ENCODE measurements around the gene SLC22A23. TPM values are rescaled to one million over a fixed set of nuclear protein-coding genes. Genes with fewer than 3 reads are reported as not detected.

Gene SLC22A23
- total RNA-seq, 2 experiments from 2014 or later, result 0.23 to 0.24 TPM

DNA sequence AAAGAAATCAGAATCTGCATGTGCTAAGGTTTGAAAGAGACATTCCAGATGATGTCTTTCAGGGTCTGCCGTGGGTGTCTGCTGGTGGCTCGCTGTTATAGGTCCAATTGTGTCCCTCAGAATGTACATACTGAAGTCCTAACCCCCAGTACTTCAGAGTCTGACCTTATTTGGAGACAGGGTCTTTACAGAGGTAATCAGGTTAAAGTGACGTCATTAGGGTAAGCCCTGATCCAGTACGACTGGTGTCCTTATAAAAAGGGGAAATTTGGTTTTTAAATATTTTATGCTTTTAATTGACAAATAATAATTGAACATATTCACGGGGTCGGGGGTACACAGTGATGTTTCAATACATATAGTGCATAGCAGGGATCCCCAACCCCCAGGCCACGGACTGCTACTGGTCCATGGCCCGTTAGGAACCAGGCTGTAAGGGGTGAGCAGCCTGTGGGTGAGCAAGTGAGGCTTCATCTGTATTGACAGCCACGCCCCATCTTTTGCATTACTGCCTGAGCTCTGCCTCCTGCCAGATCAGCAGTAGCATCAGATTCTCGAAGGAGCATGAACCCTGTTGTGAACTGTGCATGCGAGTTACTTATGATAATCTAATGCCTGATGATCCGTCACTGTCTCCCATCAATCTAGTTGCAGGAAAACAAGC lies 33.2 kb upstream of the SLC22A23 start:
- no peaks in the 10 kb centered on the region for H3K4me1 Mint-ChIP-seq (ENCODE audit: low read depth)
- ChIA-PET POLR2A (no interaction called here), CTCF (no interaction called here)
- ATAC-seq (no peak), DNase-seq (no peak)
- no peak overlapping the region for H3K27ac Mint-ChIP-seq
- no peak overlapping the region for H3K4me3 Mint-ChIP-seq
- H3K27me3 Mint-ChIP-seq (ENCODE audit: low read depth), result peaks cover 6% of the 10 kb centered on the region
- H3K36me3 Mint-ChIP-seq (ENCODE audit: low read depth), result no peaks in the 10 kb centered on the region
- no peaks in the 10 kb centered on the region for H3K9me3 Mint-ChIP-seq (ENCODE audit: insufficient read depth)

DNA sequence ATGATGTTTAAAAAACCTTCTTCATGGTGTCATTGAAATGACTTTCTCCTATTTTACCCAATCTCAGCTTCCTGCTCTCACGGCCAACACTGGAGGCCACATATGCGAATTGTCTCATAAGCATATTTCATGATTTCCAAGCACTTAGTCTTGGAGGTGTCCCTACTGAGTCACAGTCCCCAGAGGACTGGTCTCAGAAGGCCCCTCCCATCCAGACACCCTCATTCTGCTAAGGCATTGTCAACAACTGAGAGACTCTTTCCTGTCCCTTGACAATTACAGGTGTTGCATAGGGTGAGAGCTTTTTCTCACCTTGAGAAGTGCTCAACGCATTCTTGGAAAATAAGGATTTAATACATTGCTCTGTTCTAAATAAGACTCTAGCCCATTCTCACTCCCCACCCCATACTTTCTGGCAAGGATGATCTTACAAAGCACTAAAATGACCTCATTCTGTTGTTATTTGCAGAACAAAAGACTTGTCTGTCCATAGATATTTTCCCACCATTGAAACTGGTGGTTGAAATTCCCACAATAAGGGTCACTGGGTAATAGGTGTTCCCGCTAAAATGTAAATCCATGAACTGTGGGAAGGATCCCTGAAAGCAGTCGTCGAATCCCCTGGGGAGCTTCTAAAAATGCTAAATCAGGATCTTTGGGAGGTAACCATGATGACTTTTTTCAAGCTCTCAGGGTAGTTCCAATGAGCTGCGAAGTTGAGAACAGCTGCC lies 32.3 kb upstream of the SLC22A23 start:
- POLR2A ChIA-PET, result no interaction called here
- H3K9me3 Mint-ChIP-seq (ENCODE audit: insufficient read depth), result no peaks in the 10 kb centered on the region
- DNase-seq (no peak), ATAC-seq (no peak)
- H3K27me3 Mint-ChIP-seq (ENCODE audit: low read depth), result peaks cover 6% of the 10 kb centered on the region
- H3K4me1 Mint-ChIP-seq (ENCODE audit: low read depth), result no peaks in the 10 kb centered on the region
- H3K27ac Mint-ChIP-seq, result no peak overlapping the region
- no peaks in the 10 kb centered on the region for H3K36me3 Mint-ChIP-seq (ENCODE audit: low read depth)
- CTCF ChIA-PET, result no interaction called here
- H3K4me3 Mint-ChIP-seq, result no peak overlapping the region

DNA sequence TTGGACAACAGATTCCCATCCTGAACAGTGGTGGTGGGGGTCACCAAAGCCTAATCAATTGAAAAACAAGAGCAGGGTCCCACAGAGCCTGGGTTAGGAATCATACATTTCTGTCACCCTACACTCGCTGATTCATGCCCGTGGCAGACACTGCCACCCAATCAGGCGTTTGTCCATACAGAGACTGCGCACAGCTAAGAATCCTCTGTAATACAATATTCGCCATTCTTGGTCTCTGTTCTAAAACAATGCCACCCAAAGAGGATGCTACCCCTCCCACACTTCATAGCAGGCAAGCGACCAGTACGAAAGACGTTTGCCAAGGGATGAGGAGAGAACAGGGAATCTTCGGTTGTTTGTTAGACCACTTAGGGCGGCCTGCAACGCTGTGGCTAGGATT lies 28.1 kb upstream of the SLC22A23 start:
- Mint-ChIP-seq H3K27me3 (ENCODE audit: low read depth) (peaks cover 8% of the 10 kb centered on the region), H3K4me3 (no peak overlapping the region), H3K36me3 (ENCODE audit: low read depth) (no peaks in the 10 kb centered on the region), H3K4me1 (ENCODE audit: low read depth) (no peaks in the 10 kb centered on the region), H3K27ac (no peak overlapping the region), H3K9me3 (ENCODE audit: insufficient read depth) (no peaks in the 10 kb centered on the region)
- ATAC-seq, result no peak
- CTCF ChIA-PET, result no interaction called here
- POLR2A ChIA-PET, result no interaction called here
- DNase-seq, result no peak

DNA sequence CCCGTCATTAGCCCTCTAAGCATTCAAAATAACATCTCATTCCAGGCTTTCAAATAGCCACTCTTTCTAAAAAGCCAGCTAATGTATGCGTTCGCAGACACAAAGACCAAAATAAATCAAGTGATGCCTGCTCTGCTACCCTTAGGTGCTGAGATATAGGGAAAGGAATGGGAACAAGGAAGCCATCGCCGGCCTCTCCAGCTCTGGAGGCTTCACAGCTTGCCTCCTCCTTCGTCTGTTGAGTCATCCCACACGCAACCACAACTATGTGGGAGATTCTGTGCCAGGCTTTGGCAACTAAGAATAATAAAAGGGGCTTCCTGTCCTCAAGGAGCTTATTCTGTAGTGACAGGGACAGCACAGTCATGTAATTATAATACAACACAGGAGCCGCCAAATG lies 27.3 kb upstream of the SLC22A23 start:
- Mint-ChIP-seq H3K27ac (no peak overlapping the region), H3K9me3 (ENCODE audit: insufficient read depth) (no peaks in the 10 kb centered on the region), H3K27me3 (ENCODE audit: low read depth) (peaks cover 6% of the 10 kb centered on the region), H3K36me3 (ENCODE audit: low read depth) (no peaks in the 10 kb centered on the region), H3K4me3 (no peak overlapping the region), H3K4me1 (ENCODE audit: low read depth) (no peaks in the 10 kb centered on the region)
- CTCF ChIA-PET, result no interaction called here
- no peak for DNase-seq
- POLR2A ChIA-PET, result no interaction called here
- ATAC-seq, result no peak

DNA sequence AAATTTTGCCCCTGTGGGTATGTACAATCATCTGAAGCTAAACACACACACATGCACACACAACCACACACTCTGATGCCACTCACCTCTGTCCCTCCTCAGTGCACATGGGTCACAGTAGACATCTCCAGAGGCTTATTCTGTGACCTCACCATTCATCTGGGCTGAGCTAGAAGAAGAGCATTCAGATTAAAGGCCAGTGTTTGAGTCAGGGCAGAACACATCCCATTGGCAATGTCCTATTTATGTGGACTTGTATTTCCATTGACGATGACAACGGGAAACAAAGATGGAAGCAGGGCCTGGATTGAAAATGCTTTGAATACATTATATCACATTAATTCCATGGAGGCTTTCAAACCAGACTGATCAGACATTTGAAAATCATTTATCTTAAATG lies 26.8 kb upstream of the SLC22A23 start:
- no peaks in the 10 kb centered on the region for H3K9me3 Mint-ChIP-seq (ENCODE audit: insufficient read depth)
- ChIA-PET CTCF (no interaction called here), POLR2A (no interaction called here)
- DNase-seq, result no peak
- no peak for ATAC-seq
- no peaks in the 10 kb centered on the region for H3K36me3 Mint-ChIP-seq (ENCODE audit: low read depth)
- H3K27me3 Mint-ChIP-seq (ENCODE audit: low read depth), result peaks cover 6% of the 10 kb centered on the region
- no peaks in the 10 kb centered on the region for H3K4me1 Mint-ChIP-seq (ENCODE audit: low read depth)
- no peak overlapping the region for H3K4me3 Mint-ChIP-seq
- no peak overlapping the region for H3K27ac Mint-ChIP-seq

DNA sequence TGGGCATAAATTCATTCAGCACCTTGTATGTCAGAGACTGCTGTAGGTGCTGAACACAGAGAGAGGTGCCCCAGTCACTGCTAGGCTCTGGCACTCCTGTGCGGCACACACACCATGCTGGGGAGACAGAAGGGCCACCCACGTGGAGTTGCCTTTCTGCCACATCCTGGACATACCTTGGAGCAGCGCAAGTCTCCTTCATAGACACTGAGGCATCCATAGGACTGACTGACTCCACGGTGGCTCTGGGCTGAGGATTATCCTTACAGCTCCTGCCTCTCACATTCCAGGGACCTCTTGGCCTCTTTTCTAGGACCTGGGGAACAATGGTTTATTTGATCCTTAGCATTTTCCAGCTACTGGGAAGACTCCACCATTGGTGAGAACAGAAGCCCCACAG lies 26.0 kb upstream of the SLC22A23 start:
- DNase-seq (no peak), ATAC-seq (no peak)
- Mint-ChIP-seq H3K36me3 (ENCODE audit: low read depth) (no peaks in the 10 kb centered on the region), H3K27me3 (ENCODE audit: low read depth) (peaks cover 6% of the 10 kb centered on the region), H3K27ac (no peak overlapping the region), H3K4me3 (no peak overlapping the region), H3K9me3 (ENCODE audit: insufficient read depth) (no peaks in the 10 kb centered on the region), H3K4me1 (ENCODE audit: low read depth) (no peaks in the 10 kb centered on the region)
- ChIA-PET POLR2A (no interaction called here), CTCF (no interaction called here)

DNA sequence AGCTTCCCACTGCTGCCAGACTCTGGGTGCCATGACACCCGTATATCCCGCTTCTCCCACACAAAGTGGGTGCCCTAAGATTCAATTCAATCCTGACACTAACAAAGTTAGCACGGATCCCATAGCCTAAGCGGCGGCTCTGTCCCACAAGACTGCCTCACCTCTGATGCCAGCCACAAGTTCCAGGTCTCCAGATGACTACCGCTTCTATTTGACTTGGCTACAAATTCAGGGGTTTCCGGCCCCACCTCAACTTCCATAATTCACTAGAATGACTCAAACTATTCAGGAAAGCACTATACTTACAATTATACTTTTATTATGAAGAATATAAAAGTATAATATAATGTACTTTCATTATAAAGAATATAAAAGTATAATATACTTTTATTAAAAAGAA lies 24.8 kb upstream of the SLC22A23 start:
- no peaks in the 10 kb centered on the region for H3K36me3 Mint-ChIP-seq (ENCODE audit: low read depth)
- H3K9me3 Mint-ChIP-seq (ENCODE audit: insufficient read depth), result no peaks in the 10 kb centered on the region
- POLR2A ChIA-PET, result no interaction called here
- CTCF ChIA-PET, result no interaction called here
- no peak for DNase-seq
- no peak overlapping the region for H3K27ac Mint-ChIP-seq
- no peak for ATAC-seq
- peaks cover 6% of the 10 kb centered on the region for H3K27me3 Mint-ChIP-seq (ENCODE audit: low read depth)
- H3K4me3 Mint-ChIP-seq, result no peak overlapping the region
- H3K4me1 Mint-ChIP-seq (ENCODE audit: low read depth), result no peaks in the 10 kb centered on the region

DNA sequence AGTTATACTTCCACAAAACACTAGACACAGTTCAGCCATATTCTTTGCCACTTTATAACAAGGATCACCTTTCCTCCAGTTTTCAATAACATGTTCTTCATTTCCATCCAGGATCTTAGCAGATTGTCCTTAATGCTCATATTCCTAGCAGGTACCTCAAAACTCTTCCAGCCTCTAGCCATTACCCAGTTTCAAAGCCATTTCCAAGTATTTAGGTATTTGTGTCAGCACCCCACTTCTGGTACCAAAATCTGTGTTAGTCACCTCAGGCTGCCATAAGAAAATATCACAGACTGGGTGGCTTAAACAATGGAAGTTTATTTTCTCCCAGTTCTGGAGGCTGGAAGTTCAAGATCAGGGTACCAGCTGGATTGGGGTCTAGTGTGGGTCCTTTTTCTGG lies 23.2 kb upstream of the SLC22A23 start:
- Mint-ChIP-seq H3K4me1 (ENCODE audit: low read depth) (no peaks in the 10 kb centered on the region), H3K9me3 (ENCODE audit: insufficient read depth) (no peaks in the 10 kb centered on the region), H3K27me3 (ENCODE audit: low read depth) (peaks cover 6% of the 10 kb centered on the region), H3K27ac (no peak overlapping the region), H3K4me3 (no peak overlapping the region), H3K36me3 (ENCODE audit: low read depth) (no peaks in the 10 kb centered on the region)
- DNase-seq (no peak), ATAC-seq (no peak)
- ChIA-PET POLR2A (no interaction called here), CTCF (no interaction called here)

DNA sequence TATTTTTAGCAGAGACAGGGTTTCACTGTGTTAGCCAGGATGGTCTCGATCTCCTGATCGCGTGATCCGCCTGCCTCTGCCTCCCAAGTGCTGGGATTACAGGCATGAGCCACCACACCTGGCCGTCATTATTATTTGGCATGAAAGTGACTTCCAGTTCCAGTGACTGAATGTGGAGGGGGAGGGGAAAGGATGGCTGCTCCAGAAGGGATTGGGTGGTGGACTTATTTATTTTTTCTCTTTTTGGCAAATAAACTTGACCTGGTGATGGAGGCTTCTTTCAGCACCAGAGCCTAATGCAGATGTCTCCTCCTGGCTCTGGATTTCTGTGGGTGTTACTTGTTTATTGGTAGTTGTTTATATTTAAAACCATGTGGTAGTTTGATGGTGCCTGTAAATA lies 16.9 kb upstream of the SLC22A23 start:
- Mint-ChIP-seq H3K4me3 (no peak overlapping the region), H3K27ac (no peak overlapping the region), H3K4me1 (ENCODE audit: low read depth) (no peaks in the 10 kb centered on the region), H3K27me3 (ENCODE audit: low read depth) (peaks cover 3% of the 10 kb centered on the region), H3K9me3 (ENCODE audit: insufficient read depth) (no peaks in the 10 kb centered on the region), H3K36me3 (ENCODE audit: low read depth) (no peaks in the 10 kb centered on the region)
- ChIA-PET POLR2A (no interaction called here), CTCF (no interaction called here)
- ATAC-seq (no peak), DNase-seq (no peak)

DNA sequence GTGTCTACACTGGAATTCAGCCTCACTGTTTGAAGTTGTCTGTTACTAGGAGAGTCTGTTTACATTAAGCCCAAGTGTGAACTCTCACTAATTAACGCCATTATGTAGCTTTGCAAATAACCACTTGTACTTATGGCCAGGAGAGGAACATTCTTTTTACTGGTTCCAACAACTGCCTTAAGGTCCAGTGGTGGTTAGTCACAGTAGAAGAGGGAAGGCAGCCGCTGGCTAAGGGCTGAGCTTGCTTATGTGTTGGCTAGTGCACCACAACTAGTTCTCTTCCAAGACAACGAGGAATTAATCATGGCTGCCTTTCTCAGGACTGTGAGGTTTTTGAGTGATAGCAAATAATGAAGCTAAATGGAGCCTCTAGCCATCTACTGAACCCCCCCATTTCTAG lies 14.9 kb upstream of the SLC22A23 start:
- H3K36me3 Mint-ChIP-seq (ENCODE audit: low read depth), result no peaks in the 10 kb centered on the region
- no peak overlapping the region for H3K4me3 Mint-ChIP-seq
- CTCF ChIA-PET, result interaction anchor here (0.5 to 1.4 kb wide), 2 partner anchors 11 to 31 kb away, joined by 3 to 5 read pairs; no protein-coding TSS in a partner anchor
- ATAC-seq, result no peak
- POLR2A ChIA-PET, result no interaction called here
- no peak for DNase-seq
- no peak overlapping the region for H3K27ac Mint-ChIP-seq
- no peaks in the 10 kb centered on the region for H3K9me3 Mint-ChIP-seq (ENCODE audit: insufficient read depth)
- H3K4me1 Mint-ChIP-seq (ENCODE audit: low read depth), result no peaks in the 10 kb centered on the region
- peaks cover 3% of the 10 kb centered on the region for H3K27me3 Mint-ChIP-seq (ENCODE audit: low read depth)

DNA sequence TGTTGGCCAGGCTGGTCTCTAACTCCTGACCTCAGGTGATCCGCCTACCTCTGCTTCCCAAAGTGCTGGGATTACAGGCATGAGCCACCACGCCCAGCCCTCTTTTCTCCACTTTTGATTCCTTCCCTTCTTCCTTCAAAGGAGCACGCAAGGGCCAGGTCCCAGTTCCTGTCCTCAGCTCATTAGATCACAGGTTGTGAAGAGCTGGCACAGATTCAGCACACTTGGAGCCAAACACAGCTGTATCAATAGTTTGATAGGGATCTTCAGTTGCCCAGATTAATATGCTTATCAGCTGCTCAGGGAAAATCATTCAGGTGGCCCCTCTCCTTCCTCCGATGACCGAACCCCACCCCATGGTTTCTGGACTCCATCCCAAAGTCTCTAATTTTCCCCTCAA lies 14.4 kb upstream of the SLC22A23 start:
- Mint-ChIP-seq H3K36me3 (ENCODE audit: low read depth) (no peaks in the 10 kb centered on the region), H3K27ac (no peak overlapping the region), H3K4me3 (no peak overlapping the region), H3K9me3 (ENCODE audit: insufficient read depth) (no peaks in the 10 kb centered on the region), H3K4me1 (ENCODE audit: low read depth) (no peaks in the 10 kb centered on the region), H3K27me3 (ENCODE audit: low read depth) (peaks cover 5% of the 10 kb centered on the region)
- ChIA-PET POLR2A (no interaction called here), CTCF (no interaction called here)
- DNase-seq (no peak), ATAC-seq (no peak)

DNA sequence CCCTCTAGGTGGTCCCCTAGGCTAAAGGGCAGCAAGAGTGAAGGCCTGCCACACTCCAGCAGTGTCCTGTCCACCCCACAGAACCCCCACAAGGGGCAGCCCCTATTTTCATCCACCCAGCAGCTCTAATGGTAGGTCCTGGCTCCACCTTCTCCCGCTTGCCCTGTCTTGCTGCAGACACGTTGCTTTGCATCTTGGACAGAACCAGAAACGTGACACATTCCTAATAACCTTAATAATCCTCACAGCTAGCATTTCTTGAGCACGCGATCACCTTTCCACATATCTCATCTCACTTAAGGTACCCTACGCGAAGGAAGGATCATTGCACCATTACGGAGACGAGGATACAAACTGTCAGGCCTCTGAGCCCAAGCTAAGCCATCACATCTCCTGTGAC lies 11.7 kb upstream of the SLC22A23 start:
- Mint-ChIP-seq H3K27ac (no peak overlapping the region), H3K27me3 (ENCODE audit: low read depth) (peaks cover 8% of the 10 kb centered on the region), H3K4me3 (no peak overlapping the region), H3K4me1 (ENCODE audit: low read depth) (no peaks in the 10 kb centered on the region), H3K36me3 (ENCODE audit: low read depth) (no peaks in the 10 kb centered on the region), H3K9me3 (ENCODE audit: insufficient read depth) (no peaks in the 10 kb centered on the region)
- no peak for ATAC-seq
- DNase-seq, result no peak
- POLR2A ChIA-PET, result no interaction called here
- CTCF ChIA-PET, result no interaction called here

DNA sequence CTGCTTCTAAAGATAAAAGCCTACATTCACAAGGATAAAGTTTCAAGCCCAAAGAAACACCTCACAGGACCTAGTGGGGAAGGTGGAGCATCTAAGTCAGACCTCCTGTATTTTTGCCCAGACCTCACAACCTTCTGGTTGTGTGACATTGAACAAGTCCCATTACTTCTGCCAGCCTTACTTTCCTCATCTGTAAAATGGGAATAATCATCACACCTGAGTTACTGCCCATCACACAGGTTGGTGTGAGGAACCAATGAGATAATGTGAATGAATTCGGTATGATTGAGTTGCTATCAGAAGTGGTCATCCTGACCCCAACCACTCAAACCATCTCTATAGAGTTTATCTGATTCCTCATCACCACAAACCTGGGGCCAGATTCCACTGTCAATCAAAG lies 11.1 kb upstream of the SLC22A23 start:
- ChIA-PET CTCF (interaction anchor here (1.0 kb wide), 1 partner anchor 10 kb away, joined by 3 read pairs; no protein-coding TSS in a partner anchor), POLR2A (no interaction called here)
- no peaks in the 10 kb centered on the region for H3K4me1 Mint-ChIP-seq (ENCODE audit: low read depth)
- no peak overlapping the region for H3K4me3 Mint-ChIP-seq
- H3K36me3 Mint-ChIP-seq (ENCODE audit: low read depth), result no peaks in the 10 kb centered on the region
- DNase-seq (no peak), ATAC-seq (no peak)
- no peaks in the 10 kb centered on the region for H3K9me3 Mint-ChIP-seq (ENCODE audit: insufficient read depth)
- peaks cover 6% of the 10 kb centered on the region for H3K27me3 Mint-ChIP-seq (ENCODE audit: low read depth)
- no peak overlapping the region for H3K27ac Mint-ChIP-seq

Measured in activated CD8-positive, alpha-beta T cell treated with anti-CD3 and anti-CD28 coated beads, Interleukin-2, amount 10 ng/mL, durations not matched to agents 7 days and 5 days (primary cell).